Measurements from ENCODE around the gene MMP26. TPM values are rescaled to one million over a fixed set of nuclear protein-coding genes. Genes with fewer than 3 reads are reported as not detected.

Gene MMP26
- total RNA-seq, 1 experiment from 2014 or later = not detected

- Histone ChIP-seq H3K27me3 (replicated peaks; ENCODE audit: insufficient read depth, low read depth, low read length, poor library complexity) (no peaks in the 10 kb centered on the region), H3K36me3 (ENCODE audit: insufficient read depth, low read length, poor library complexity, severe bottlenecking) (no peaks in the 10 kb centered on the region), H3K4me3 (ENCODE audit: low read depth, low read length, poor library complexity, severe bottlenecking) (no peak overlapping the region), H3K27ac (ENCODE audit: low read depth, low read length, poor library complexity, severe bottlenecking) (no peak overlapping the region), H3K4me1 (ENCODE audit: insufficient read depth, low read length, poor library complexity, severe bottlenecking) (peaks cover 15% of the 10 kb centered on the region), H3K9me3 (ENCODE audit: low read depth, low read length, poor library complexity, severe bottlenecking) (no peaks in the 10 kb centered on the region)
- TF ChIP-seq EZH2 (IDR thresholded peaks at IDR 0.05; ENCODE audit: borderline replicate concordance, low read depth, low read length, poor library complexity, severe bottlenecking) (no peak), CTCF (conservative IDR thresholded peaks at IDR 0.05; ENCODE audit: low read depth, low read length) (no peak)
- intact Hi-C loops (cut with micrococcal nuclease; ENCODE audit: unreplicated experiment) = no loop called here
- ChIA-PET CTCF (no interaction called here), POLR2A (ENCODE audit: low non-redundant PET) (no interaction called here)
- DNase-seq (ENCODE audit: low spot score) = no peak
- BruUV-seq (replicated peaks) = no TSS peak
Measured at GRCh38 chr11:4700436-4700820, 4.2 kb upstream of the MMP26 start.

DNA sequence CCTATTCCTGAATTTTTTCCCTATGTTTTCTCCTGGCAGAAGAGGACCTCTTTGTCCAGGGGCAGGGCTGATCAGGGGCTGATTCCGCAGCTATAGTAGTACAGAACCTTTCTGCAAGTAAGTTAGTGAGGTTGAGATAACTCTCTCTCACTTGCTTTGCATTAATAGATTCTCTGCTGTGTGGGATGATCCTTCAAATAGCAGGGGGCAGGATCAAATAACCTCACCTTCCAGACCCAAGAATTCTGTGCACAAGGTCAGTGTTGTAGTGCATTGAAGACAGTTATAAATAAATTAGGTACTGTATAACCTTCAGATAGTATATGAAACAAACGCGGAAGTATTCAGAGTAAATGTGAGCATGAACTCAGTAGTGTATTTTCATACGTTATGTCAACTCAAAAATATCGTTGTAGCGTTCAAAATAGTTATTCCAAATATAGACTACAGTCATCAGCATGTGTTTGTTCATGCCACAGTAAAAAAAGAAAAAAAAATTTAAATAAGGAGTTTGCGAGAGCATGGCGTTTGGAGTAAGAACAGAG, 278 bp downstream of the MMP26 start:
- CTCF ChIA-PET = no interaction called here
- H3K9me3 ChIP-seq (ENCODE audit: low read depth, low read length, poor library complexity, severe bottlenecking) = no peaks in the 10 kb centered on the region
- TF ChIP-seq CTCF (conservative IDR thresholded peaks at IDR 0.05; ENCODE audit: low read depth, low read length) (no peak), EZH2 (IDR thresholded peaks at IDR 0.05; ENCODE audit: borderline replicate concordance, low read depth, low read length, poor library complexity, severe bottlenecking) (no peak)
- no peaks in the 10 kb centered on the region for H3K36me3 ChIP-seq (ENCODE audit: insufficient read depth, low read length, poor library complexity, severe bottlenecking)
- H3K4me1 ChIP-seq (ENCODE audit: insufficient read depth, low read length, poor library complexity, severe bottlenecking) = peaks cover 15% of the 10 kb centered on the region
- no TSS peak for BruUV-seq (replicated peaks)
- intact Hi-C loops (cut with micrococcal nuclease; ENCODE audit: unreplicated experiment) = no loop called here
- no peaks in the 10 kb centered on the region for H3K27me3 ChIP-seq (replicated peaks; ENCODE audit: insufficient read depth, low read depth, low read length, poor library complexity)
- H3K27ac ChIP-seq (ENCODE audit: low read depth, low read length, poor library complexity, severe bottlenecking) = no peak overlapping the region
- no peak for DNase-seq (ENCODE audit: low spot score)
- POLR2A ChIA-PET (ENCODE audit: low non-redundant PET) = interaction anchor here (0.7 kb wide), 1 partner anchor 140 kb away, joined by 3 read pairs; no protein-coding TSS in a partner anchor
- H3K4me3 ChIP-seq (ENCODE audit: low read depth, low read length, poor library complexity, severe bottlenecking) = no peak overlapping the region

DNA sequence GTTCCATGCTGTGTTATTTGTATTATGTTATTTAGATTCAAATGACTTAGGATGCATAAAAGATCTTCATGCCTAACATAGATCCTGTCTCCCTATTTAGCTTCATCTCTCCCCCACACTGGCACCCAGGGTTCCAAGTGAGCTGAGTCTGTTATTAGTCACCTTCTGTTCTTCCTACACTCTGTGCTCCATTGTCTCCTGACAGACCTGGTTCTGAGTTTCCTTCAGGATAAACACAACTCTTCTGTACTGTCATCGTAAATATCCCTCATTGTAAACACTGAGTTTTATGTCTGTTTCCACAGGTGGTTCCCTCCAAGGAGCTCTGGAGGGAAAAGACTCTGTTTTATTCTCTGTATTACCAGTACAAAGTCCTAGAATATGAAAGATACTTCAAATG, 8.7 kb downstream of the MMP26 start:
- H3K27ac ChIP-seq (ENCODE audit: low read depth, low read length, poor library complexity, severe bottlenecking) = no peak overlapping the region
- no peaks in the 10 kb centered on the region for H3K4me1 ChIP-seq (ENCODE audit: insufficient read depth, low read length, poor library complexity, severe bottlenecking)
- no peaks in the 10 kb centered on the region for H3K36me3 ChIP-seq (ENCODE audit: insufficient read depth, low read length, poor library complexity, severe bottlenecking)
- no peak for DNase-seq (ENCODE audit: low spot score)
- ChIA-PET CTCF (no interaction called here), POLR2A (ENCODE audit: low non-redundant PET) (interaction anchor here (0.6 kb wide), 1 partner anchor 232 kb away, joined by 3 read pairs; no protein-coding TSS in a partner anchor)
- no peak for TF ChIP-seq EZH2 (IDR thresholded peaks at IDR 0.05; ENCODE audit: borderline replicate concordance, low read depth, low read length, poor library complexity, severe bottlenecking)
- no peak for TF ChIP-seq CTCF (conservative IDR thresholded peaks at IDR 0.05; ENCODE audit: low read depth, low read length)
- H3K27me3 ChIP-seq (replicated peaks; ENCODE audit: insufficient read depth, low read depth, low read length, poor library complexity) = peaks cover 5% of the 10 kb centered on the region
- intact Hi-C loops (cut with micrococcal nuclease; ENCODE audit: unreplicated experiment) = no loop called here
- no TSS peak for BruUV-seq (replicated peaks)
- no peaks in the 10 kb centered on the region for H3K9me3 ChIP-seq (ENCODE audit: low read depth, low read length, poor library complexity, severe bottlenecking)
- H3K4me3 ChIP-seq (ENCODE audit: low read depth, low read length, poor library complexity, severe bottlenecking) = no peak overlapping the region
